Measurements from ENCODE around the gene HFM1.

The HFM1 gene

DNA sequence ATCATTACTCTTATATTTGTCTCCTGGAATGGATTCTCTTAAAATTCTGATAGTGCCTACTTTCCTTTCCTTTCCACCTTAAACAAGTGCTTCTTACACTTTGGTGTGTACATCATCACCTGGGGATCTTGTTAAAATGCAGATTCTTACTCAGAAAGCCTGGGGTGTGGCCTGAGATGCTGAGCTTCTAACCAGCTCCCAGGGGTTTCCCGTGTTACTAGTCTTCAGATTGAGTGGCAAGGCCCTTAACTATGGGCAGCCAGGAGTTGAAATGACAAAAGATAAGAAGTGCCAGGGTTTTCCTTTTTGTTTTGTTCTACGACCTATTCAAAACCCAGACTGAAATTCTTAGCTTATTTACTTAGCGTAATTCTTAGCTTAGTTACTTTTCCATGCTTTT, 159.2 kb downstream of the HFM1 start:
- no peak overlapping the region for H3K4me3 ChIP-seq (ENCODE audit: low read depth, low read length)
- no peak overlapping the region for H3K9ac ChIP-seq (ENCODE audit: low read depth, low read length)
- peaks cover 14% of the 10 kb centered on the region for H3K4me1 ChIP-seq (ENCODE audit: control insufficient read depth, insufficient read depth, low read length)
- H3K27me3 ChIP-seq (ENCODE audit: control insufficient read depth, insufficient read depth, low read length), result no peaks in the 10 kb centered on the region
- no peak overlapping the region for H3K27ac ChIP-seq (ENCODE audit: low read depth, low read length)
- H3K9me3 ChIP-seq (ENCODE audit: control insufficient read depth, insufficient read depth, low read length), result no peaks in the 10 kb centered on the region
- no peaks in the 10 kb centered on the region for H3K36me3 ChIP-seq (ENCODE audit: control insufficient read depth, insufficient read depth, low read length)

DNA sequence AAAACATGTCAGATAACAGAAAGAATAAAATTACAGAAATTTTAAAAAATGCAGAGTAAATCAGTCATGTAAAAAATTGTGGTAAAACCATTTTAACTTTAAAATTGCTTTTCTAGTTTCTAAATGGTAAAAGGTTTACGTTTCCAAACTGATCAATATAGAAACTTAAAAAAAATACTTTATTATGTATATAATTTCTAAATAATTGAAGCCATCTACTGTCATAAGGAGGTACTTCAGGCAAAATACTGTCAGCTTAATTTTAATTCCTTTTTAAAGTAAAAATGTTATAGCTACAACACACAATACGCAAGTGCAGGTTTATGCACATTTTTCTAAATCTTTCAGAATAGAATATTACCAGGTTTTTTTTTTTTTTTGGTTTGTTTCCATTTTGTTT, 159.9 kb downstream of the HFM1 start:
- Histone ChIP-seq H3K9ac (ENCODE audit: low read depth, low read length) (no peak overlapping the region), H3K4me3 (ENCODE audit: low read depth, low read length) (no peak overlapping the region), H3K27me3 (ENCODE audit: control insufficient read depth, insufficient read depth, low read length) (no peaks in the 10 kb centered on the region), H3K36me3 (ENCODE audit: control insufficient read depth, insufficient read depth, low read length) (no peaks in the 10 kb centered on the region), H3K9me3 (ENCODE audit: control insufficient read depth, insufficient read depth, low read length) (no peaks in the 10 kb centered on the region), H3K4me1 (ENCODE audit: control insufficient read depth, insufficient read depth, low read length) (peaks cover 15% of the 10 kb centered on the region), H3K27ac (ENCODE audit: low read depth, low read length) (no peak overlapping the region)

DNA sequence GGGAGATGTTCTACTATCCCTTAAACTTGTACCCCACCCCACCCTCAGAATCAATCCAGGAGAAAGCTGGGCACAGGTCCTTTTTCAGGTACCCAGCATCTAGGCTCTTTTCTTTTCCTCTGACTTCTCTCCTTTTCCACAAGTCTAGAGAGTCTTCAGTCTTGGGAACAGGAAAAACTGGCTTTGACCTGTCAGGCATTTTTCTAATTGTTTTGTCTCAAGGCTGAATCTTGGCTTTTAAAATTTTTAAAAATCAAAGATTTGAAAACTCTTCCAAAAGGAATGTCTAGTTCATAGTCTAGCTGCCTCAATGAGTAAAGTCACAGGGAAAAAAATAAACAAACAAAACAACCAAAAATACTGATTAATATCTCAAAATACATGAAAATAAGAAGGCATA, 161.5 kb downstream of the HFM1 start:
- Histone ChIP-seq H3K4me1 (ENCODE audit: control insufficient read depth, insufficient read depth, low read length) (peaks cover 15% of the 10 kb centered on the region), H3K9me3 (ENCODE audit: control insufficient read depth, insufficient read depth, low read length) (no peaks in the 10 kb centered on the region), H3K9ac (ENCODE audit: low read depth, low read length) (no peak overlapping the region), H3K4me3 (ENCODE audit: low read depth, low read length) (no peak overlapping the region), H3K27ac (ENCODE audit: low read depth, low read length) (no peak overlapping the region), H3K36me3 (ENCODE audit: control insufficient read depth, insufficient read depth, low read length) (no peaks in the 10 kb centered on the region), H3K27me3 (ENCODE audit: control insufficient read depth, insufficient read depth, low read length) (no peaks in the 10 kb centered on the region)

DNA sequence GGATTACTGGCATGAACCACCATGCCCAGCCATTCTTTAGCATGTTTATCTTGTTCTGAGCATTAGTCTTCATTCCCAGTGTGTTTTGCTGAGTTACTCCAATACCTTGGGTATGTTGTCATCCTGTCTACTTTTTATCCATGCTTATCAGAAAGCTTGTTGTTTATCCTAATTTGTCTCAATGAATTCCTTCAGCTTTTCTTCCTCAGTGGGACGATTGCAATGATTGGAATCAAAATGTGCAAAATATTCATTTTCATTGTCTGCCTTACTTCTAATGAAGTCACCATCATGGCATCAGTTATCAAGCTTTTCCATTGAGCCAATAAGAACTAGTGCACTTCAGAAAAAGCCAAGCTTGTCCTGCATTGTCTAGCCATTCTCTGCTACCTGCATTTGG, 170.5 kb downstream of the HFM1 start:
- no peak overlapping the region for H3K9ac ChIP-seq (ENCODE audit: low read depth, low read length)

DNA sequence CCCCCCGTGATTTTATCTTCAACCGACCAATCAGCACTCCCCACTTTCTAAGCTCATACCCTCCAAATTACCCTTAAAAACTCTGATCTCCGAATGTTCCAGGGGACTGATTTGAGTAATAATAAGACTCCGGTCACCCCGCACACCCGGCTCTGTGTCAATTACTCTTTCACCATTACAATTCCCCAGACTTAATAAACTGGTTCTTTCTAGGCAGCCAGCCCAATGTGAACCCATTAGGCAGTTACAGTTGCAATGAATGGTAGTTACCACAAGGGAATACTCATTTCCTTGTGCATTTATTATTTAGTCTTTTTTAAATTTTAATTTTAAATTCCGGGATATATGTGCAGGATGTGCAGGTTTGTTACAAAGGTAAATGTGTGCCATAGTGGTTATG, 177.9 kb downstream of the HFM1 start:
- Histone ChIP-seq H3K27me3 (ENCODE audit: control insufficient read depth, insufficient read depth, low read length) (no peaks in the 10 kb centered on the region), H3K36me3 (ENCODE audit: control insufficient read depth, insufficient read depth, low read length) (no peaks in the 10 kb centered on the region), H3K4me1 (ENCODE audit: control insufficient read depth, insufficient read depth, low read length) (no peaks in the 10 kb centered on the region), H3K9ac (ENCODE audit: low read depth, low read length) (no peak overlapping the region), H3K27ac (ENCODE audit: low read depth, low read length) (no peak overlapping the region), H3K4me3 (ENCODE audit: low read depth, low read length) (no peak overlapping the region), H3K9me3 (ENCODE audit: control insufficient read depth, insufficient read depth, low read length) (peaks cover 2% of the 10 kb centered on the region; the same call in 1 of the 2 replicates)

More for the DNA sequence above, 170.5 kb downstream of the HFM1 start:
- Histone ChIP-seq H3K4me1 (ENCODE audit: control insufficient read depth, insufficient read depth, low read length) (no peaks in the 10 kb centered on the region), H3K9me3 (ENCODE audit: control insufficient read depth, insufficient read depth, low read length) (peaks cover 2% of the 10 kb centered on the region; the same call in 1 of the 2 replicates), H3K27me3 (ENCODE audit: control insufficient read depth, insufficient read depth, low read length) (no peaks in the 10 kb centered on the region), H3K4me3 (ENCODE audit: low read depth, low read length) (no peak overlapping the region), H3K27ac (ENCODE audit: low read depth, low read length) (no peak overlapping the region), H3K36me3 (ENCODE audit: control insufficient read depth, insufficient read depth, low read length) (no peaks in the 10 kb centered on the region)

DNA sequence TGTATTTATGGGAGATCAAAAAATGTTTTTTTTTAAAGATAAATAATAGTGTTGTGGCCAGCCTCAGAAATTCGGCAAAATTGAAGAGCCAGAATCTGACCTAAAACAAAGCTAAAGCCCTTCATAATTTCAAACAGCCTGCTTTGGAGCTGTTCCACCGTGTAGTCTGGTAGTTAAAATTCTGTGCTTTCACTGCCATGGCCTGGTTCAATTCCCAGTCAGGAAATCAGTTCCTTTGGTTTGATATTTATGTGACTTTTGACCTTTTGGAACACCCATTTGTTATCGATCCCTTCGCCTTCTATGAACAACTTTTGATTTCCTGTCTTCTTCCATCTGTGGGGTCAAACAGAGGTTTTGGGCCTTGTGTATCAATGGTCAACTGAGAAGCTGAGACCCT, 179.8 kb downstream of the HFM1 start:
- no peak overlapping the region for H3K9ac ChIP-seq (ENCODE audit: low read depth, low read length)
- no peaks in the 10 kb centered on the region for H3K27me3 ChIP-seq (ENCODE audit: control insufficient read depth, insufficient read depth, low read length)
- no peaks in the 10 kb centered on the region for H3K36me3 ChIP-seq (ENCODE audit: control insufficient read depth, insufficient read depth, low read length)
- no peak overlapping the region for H3K4me3 ChIP-seq (ENCODE audit: low read depth, low read length)
- peaks cover 10% of the 10 kb centered on the region for H3K9me3 ChIP-seq (ENCODE audit: control insufficient read depth, insufficient read depth, low read length)
- H3K27ac ChIP-seq (ENCODE audit: low read depth, low read length), result no peak overlapping the region
- no peaks in the 10 kb centered on the region for H3K4me1 ChIP-seq (ENCODE audit: control insufficient read depth, insufficient read depth, low read length)

DNA sequence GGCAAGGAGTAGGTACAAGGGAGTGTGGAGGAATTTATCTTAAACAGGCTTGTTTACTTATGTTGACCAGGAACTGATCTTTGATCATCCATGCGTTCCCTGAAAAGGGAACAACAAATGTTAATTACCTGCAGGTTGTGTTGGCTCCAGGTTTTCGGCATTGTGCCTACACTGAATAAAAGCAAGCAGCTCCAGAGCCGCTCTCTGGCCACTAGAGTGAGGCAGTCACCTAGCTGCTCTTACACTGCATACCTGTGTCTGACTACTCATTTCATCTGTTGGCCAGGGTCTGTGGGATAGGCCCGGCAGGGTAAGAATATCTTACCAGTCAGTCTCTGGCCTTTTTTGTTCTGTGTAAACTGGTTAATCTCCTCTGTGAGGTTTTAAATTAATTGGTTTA, 183.6 kb downstream of the HFM1 start:
- Histone ChIP-seq H3K4me3 (ENCODE audit: low read depth, low read length) (no peak overlapping the region), H3K9me3 (ENCODE audit: control insufficient read depth, insufficient read depth, low read length) (peaks cover 13% of the 10 kb centered on the region), H3K36me3 (ENCODE audit: control insufficient read depth, insufficient read depth, low read length) (no peaks in the 10 kb centered on the region), H3K27me3 (ENCODE audit: control insufficient read depth, insufficient read depth, low read length) (no peaks in the 10 kb centered on the region), H3K9ac (ENCODE audit: low read depth, low read length) (no peak overlapping the region), H3K27ac (ENCODE audit: low read depth, low read length) (no peak overlapping the region), H3K4me1 (ENCODE audit: control insufficient read depth, insufficient read depth, low read length) (no peaks in the 10 kb centered on the region)

DNA sequence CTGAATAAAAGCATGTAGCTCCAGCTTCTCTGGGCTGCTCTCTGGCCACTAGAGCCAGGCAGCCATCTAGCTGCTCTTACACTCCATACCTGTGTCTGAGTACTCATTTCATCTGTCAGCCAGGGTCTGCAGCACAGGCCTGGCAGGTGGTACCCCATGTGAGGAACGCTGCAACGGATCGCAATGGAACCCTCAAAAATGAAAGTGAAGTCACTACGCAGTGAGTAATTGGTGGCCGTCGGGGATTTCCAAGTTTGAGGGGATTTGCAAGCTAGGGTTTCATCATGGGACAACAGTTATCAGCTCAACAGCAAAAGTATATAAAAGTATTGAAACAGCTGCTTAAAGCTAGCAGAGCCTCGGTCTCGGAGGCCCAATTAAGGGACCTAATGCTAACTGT, 186.7 kb downstream of the HFM1 start:
- Histone ChIP-seq H3K27me3 (ENCODE audit: control insufficient read depth, insufficient read depth, low read length) (no peaks in the 10 kb centered on the region), H3K4me1 (ENCODE audit: control insufficient read depth, insufficient read depth, low read length) (no peaks in the 10 kb centered on the region), H3K9me3 (ENCODE audit: control insufficient read depth, insufficient read depth, low read length) (peaks cover 13% of the 10 kb centered on the region), H3K27ac (ENCODE audit: low read depth, low read length) (no peak overlapping the region), H3K4me3 (ENCODE audit: low read depth, low read length) (no peak overlapping the region), H3K9ac (ENCODE audit: low read depth, low read length) (no peak overlapping the region), H3K36me3 (ENCODE audit: control insufficient read depth, insufficient read depth, low read length) (no peaks in the 10 kb centered on the region)
